D341Med (cell line): Measurements from ENCODE around the gene PHAF1.

Source experiments
- DNase-seq: peaks from one replicate; pipeline ENCODE4 v3.0.0; 2012; ENCODE audit warnings: low spot score

The PHAF1 gene

DNA sequence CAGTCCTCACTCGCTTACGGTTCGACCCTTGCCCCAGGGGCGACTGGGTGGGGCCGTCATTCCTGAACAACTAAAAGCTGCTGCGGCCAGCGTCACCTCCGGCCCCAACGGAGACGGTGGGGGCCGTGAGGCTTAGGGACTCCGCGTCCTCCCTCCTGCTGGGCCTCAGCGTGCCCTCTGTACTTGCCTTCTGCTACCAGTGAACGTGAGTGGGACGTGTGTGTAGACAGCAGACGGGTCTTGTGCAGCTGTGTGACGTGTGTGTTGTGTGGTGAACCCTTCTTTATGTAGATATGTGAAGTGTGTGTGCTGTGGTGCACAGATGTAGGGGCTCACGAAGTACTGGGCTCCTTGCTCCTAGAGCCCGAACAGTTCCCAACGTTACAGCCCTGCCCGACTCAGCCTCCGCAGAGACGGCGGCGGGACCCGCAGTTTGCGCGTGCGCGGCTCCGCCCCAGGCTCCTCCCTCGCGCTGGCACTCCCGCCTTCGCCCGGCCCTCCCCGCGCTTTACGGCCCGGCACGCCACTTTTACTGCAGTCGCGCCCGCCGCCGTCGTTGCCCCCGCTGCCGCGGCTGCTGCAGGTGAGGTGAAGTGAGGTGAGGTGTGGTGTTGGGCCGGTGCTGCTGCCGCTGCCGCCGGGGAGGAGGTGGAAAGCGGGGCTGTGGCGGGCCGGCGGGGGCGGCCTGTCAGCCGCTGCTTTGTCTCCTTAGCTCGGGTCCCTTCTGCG is at the start of gene PHAF1:
PHAF1 (plus strand) TSS at position 535 of the 729 bp plus-strand sequence. CDS start 235 bp downstream, outside the sequence.
- peak; percentile 100 for DNase-seq

DNA sequence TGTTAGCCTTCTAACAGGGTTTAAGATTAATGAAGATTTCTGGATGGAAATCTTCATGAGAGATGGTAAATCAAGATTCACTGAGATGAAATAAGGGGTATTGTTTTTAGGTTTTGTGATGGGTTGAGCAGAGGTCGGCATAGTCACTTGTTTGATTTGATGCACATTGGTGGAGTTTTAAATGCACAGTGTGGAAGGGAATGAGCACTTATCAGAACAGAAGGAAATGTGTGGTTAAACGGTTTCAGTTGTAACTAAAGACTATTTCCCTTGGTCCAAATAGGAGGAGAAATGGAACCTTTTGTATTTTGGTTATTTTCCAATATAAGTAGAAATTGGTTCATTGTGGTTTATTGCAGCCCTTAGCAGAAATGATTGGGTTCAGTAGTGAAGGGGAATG is 46.7 kb upstream of the PHAF1 start:
- no peak for DNase-seq

DNA sequence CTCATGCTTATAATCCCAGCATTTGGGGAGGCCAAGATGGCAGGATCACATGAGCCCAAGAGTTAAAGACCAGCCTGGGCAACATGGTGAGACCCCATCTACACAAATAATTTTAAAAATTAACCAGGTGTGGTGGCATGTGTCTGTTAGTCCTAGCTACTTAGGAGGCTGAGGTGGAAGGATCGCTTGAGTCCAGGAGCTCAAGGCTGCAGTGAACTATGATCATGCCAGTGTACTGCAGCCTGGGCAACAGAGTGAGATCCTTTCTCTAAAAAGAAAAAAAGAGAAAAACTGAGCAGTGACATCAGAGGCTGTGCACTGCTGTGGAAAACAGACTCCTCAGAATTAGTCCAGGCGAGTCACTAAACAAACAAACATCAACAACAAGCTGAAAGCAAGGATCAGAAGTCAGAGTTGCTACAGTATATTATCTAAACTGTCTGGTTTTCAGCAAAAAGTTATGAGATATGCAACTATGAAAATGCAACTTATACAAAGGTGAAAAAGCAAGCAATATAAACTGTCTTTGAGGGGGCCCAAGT is 41.5 kb upstream of the PHAF1 start:
- no peak for DNase-seq

DNA sequence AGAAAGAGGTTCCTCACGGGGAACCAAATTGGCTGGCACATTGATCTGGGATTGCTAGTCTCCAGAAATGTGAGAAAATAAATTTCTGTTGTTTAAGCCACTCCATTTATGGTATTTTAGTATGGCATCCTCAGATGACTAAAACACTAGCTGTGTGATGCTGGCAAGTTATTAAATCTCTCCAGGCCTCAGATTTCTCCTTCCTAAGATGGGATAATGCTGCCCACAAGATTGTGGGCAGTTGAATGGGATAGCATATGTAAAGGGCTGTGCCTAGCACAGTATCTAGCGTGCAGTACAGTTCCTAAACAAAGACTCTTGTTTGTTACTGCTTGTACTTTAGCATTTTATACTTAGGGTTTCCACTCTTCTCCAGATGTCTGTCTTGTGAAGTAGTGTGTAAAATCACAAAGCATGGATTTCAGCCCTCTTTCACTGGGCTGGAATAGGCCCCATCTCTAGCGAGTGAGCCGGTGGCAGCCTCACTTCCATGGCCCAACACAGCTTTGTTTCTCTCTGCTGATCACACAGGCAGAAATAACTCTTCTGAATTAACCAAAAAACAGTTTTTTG is 38.2 kb upstream of the PHAF1 start:
- no peak for DNase-seq

DNA sequence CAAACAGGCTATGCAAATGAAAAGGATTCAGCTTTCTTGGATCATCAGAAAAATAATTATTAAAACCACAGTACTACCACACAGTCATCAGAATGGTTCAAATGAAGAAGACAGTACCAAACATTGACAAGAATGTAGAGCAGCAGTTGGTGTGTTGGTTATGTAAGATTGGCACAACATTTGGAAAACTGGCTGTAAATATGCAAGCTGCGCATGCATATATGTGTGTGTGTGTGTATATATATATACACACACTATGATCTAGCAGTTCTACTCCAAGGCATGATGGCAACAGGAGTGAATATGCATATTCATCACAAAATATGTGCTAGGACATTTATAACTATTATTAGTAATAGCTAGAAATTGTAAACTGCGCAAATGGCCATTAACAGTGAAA is 34.4 kb upstream of the PHAF1 start:
- DNase-seq: no peak

DNA sequence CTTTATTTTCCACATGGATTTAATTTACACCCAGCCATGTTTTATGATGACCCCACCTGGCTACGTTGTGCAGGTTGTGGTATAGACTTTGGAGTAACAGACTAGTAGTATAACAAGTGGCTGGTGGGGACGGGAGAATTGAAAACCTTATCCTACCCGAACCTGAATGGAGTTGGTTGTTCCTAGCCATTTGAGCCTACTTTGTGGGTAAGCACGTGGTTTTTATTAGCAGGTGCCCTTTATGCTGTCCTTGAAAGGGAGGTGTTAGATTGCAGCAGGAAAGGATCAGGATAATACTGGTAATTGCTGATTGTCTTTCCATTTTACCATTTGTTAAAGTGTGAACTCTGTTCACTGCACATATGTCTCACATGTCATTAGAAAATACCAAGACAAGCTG is 31.9 kb upstream of the PHAF1 start:
- no peak for DNase-seq

DNA sequence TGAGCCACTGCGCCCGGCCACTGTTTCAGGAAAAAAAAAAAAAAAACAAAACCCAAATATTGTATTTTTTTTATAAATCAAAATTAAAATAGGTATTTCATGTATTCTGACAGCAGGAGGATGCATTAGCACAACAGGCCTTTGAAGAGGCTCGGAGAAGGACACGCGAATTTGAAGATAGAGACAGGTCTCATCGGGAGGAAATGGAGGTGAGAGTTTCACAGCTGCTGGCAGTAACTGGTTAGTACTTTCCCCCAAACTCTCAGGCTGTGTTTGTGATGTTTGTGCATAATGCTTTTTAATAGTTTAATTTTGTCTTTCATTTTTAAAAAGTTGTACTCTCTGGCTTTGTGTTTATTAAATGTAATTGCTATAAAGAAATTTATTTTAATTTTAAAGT is 27.6 kb upstream of the PHAF1 start:
- no peak for DNase-seq

DNA sequence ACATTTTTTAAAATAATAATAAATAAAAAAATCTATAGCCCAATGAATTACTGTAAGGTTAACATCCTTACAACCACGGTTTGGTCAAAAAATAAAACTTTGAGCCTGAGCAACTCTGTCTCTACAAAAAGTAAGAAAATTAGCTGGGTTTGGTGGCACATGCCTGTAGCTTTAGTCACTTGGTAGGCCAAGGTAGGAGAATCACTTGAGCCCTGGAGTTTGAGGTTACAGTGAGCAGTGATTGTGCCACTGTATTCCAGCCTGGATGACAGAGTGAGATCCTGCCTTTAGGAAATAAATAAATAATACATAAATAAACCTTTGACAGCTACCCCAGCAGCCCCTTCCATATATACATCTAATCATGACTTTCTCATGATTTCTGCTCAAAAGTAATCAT is 26.9 kb upstream of the PHAF1 start:
- DNase-seq: no peak

DNA sequence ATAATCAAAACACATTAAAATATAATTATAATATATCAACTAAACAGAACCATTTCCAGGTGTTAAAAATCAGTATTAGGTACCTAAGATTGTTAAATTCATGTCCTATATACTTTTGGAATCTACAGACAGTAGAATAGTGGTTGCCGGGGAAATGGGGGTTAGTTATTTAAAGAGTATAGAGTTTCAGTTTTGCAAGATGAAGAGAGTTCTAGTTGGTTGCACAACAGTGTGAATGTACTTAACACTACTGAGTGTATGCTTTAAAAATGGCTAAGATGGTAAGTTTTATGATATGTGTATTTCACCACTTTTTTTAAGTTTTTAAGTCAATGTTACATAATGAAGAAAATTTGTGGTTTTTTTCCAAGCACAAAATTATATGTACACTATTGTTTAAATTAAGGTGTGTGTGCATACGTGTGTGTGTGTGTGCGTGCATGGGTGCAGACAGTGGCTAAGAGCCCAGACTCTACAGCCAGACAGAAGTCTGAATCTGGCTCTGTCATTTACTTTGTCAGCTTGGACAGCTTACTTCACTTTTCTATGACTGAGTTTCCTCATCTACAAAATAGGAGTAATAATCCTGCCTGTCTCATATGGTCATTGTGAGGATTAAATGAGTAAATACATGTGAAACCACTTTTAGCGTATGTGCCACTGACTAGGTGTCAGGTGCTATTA is 25.3 kb upstream of the PHAF1 start:
- DNase-seq: no peak

DNA sequence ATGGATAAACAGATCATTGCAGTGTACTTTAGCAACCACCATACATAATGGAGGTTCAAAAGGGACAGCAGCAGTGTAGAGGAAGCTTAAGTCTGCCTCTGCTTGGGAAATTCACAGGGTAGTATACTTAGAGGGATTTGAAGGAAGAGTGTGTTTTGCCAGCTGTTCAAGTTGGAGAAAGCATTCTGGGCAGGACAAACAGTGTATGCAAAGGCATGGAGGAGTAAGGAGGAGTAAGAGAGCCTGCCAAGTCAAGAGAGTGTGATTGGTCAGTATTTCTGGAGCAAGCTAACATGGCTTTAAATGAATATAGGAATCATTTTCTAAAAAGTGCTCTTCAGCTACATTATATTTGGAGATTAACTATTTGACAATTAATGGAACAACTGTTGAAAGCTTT is 22.9 kb upstream of the PHAF1 start:
- no peak for DNase-seq

DNA sequence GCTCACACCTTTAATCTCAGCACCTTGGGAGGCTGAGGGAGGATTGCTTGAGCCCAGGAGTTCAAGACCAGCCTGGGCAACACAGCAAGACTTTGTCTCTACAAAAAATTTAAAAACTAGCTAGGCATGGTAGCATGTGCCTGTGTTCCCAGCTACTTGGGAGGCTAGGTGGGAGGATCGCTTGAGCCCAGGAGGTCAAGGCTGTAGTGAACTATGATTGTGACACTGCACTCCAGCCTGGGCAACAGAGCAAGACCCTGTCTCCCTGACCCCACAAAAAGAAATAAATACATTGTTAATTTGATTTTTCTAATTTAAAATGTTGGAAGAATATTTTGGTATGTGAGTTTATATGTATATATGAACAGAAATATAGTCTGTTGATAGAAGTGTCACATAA is 22.4 kb upstream of the PHAF1 start:
- DNase-seq: no peak

DNA sequence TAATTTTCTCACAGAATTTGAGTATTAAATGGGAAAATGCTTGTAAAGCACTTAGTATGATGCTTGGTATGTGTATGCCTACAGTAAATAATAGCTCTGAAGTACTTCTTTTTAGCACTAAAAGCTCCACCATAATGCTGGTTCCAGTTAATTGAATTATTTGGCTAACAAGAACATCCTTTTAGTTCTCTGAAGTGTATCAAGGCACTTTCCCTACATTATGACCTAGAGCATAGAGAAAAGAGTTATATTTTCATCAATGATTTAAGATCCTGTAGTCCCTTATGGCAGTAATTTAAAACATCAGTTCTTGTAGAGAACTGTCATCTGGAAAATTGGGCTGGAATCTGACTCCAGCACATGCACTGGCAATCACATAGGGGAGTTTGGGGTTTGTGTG is 21.9 kb upstream of the PHAF1 start:
- DNase-seq: no peak

DNA sequence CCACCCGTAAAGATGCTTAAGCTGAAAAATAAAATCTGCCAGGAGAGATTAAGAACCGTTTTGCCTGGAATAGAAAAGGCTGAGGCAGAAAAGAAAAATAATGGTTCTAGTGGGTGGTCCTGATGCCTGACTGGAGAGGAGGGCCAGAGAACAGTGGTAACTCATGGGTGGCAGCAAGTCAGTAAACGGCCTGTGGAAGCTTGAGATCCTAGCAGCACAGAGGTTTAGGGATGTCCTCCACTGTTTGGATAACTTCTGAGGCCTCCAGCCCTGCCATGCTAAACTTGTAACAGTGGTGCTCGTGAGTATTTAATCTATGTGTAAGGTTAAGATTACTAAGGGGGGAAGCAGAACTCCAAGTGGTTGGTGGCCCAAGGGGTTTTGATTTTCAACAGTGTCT is 21.2 kb upstream of the PHAF1 start:
- DNase-seq: peak; percentile 35

DNA sequence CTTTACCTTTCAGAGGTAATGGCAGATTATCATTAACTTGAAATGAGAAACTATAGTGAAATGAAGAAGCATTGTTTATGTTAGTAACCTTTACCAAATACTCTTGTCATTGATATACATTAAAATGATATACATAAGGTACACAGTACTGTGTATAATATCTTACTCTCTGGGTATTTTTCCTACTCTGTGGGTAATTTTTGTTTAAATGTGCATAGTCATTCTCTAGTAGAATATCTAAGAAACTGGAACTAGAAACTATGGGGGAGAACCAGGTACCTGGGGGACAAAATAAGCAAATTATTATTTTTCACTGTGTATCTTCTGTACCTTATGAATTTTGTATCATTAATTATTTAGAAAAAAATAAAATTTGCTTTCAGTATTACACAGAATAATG is 20.6 kb upstream of the PHAF1 start:
- DNase-seq: no peak

DNA sequence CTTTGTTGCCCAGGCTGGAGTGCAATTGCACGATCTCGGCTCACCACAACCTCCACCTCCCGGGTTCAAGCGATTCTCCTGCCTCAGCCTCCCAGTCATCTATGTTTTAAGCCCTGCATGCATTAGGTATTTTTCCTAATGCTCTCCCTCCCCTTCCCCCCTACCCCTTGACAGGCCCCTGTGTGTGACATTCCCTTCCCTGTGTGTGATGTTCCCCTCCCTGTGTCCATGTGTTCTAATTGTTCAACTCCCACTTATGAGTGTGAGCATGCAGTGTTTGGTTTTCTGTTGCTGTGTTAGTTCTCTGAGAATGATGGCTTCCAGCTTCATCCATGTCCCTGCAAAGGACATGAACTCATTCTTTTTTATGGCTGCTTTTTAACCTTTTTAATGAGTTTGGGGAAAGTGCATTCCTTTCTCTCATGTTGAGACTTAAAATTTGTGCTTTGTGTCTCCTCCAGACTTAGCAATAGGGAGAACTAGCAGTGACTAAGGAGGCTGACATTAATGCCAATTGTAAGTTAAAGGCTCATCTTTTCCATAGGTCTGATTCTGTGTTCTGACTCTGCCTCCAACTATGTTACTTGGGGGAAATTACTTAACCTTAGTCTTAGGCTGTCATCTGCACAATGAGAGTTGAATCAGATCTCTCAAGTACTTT is 17.7 kb upstream of the PHAF1 start:
- DNase-seq: no peak

DNA sequence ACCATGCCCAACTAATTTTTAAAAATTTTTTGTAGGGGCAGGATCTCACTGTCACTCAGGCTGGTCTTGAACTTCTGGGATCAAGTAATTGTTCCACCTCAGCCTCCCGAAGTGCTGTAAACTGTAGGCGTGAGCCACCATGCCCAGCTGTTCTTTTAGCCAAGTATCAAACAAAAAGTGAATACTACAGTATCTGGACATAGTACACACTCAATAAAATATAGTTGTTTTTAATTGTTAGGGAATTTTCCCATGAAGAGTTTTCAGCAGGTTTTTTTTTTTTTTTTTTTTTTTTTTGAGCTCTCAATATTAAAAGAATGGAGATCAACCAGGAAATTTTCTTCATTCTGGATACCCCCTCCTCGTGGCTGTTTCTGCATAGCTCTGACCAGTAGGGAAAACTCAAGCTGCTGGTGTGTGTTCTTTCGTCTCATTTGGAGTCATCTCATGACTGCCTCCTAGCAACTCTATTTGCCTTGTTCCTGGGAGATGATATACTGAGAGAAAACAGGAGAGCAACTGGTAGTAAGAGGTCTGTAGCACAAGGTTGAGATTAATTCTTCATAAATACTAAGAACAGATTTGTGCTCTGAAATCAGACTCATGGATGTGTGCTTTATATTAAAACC is 16.5 kb upstream of the PHAF1 start:
- no peak for DNase-seq

DNA sequence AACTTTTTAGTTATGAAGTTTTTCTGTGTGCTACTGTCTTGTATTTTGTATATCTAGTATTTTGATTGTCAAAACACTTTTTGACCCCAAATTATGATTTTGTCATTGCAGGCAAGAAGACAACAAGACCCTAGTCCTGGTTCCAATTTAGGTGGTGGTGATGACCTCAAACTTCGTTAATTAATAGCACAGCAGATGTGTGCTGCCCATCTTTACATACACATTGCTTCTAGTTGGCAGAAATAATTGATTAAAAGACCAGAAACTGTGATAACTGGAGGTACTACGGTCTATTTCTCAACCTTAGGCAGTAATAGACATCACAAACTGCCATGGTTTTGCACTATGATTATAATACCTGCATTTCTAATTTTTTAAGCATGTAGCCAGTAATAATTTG is 11.1 kb upstream of the PHAF1 start:
- no peak for DNase-seq

DNA sequence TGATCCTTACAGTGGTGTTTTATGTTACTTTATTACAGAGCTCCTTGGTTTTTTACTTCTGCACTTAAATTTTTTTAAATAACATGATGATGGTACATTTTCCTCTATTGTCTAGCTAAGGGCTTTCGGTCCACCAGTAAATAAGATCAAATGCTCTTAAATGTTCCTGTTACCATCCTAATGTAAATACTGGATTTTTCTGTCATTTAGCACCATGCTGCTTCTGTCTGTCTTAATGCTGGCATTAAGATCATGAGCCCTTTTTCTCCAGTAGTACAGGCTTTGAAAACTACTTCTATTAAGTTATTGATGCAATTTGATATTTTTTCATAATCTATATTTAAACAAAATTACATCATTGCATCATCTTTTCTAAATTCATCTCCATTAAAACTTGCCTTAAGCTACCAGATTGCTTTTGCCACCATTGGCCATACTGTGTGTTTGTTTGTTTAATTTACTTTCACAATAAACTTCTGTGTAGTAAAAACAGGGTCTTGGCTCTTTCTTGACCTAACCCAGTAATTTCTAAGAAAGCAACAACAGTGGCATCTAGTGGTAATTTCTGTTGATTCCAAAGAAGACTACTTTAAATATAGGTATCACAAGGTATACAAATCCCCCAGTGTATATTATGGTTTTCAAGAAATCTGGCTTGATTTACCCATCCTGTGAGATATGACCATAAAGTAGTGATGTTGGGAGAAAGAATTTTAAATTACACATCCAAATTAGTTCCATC is 9.0 kb upstream of the PHAF1 start:
- no peak for DNase-seq

DNA sequence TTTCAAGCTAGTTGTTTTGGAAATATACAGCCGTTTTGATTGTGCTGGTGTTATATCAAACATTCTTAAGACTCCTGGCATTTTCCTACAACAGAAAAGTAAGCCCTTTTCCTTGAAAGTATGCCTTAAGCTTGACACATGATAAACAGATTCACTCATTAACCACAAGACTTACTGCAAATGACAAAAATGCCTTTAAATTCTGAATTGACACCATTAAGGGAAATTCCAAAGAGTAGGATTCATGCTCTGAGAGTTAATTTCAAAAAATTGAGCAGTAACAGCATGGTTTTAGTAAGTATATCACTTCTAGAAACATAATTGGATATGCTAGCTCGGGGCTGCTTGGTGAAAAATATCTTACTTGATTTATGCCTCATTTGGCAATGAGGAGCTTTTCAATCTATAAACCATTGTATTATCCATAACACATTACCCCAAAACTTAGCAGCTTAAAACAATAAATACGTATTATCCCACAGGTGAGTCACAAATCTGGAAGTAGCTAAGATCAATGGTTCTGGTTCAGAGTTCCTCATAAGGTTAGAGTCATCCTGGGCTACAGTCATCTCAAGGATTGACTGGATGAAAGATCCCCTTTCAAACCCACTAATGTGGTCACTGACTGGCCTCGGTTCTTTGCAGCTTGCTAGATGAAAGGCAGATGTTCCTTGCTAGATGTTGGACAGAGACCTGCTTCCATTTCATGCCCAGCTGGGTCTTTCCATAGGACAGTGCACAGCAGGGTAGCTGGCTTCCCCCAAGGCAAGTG is 8.2 kb upstream of the PHAF1 start:
- no peak for DNase-seq

DNA sequence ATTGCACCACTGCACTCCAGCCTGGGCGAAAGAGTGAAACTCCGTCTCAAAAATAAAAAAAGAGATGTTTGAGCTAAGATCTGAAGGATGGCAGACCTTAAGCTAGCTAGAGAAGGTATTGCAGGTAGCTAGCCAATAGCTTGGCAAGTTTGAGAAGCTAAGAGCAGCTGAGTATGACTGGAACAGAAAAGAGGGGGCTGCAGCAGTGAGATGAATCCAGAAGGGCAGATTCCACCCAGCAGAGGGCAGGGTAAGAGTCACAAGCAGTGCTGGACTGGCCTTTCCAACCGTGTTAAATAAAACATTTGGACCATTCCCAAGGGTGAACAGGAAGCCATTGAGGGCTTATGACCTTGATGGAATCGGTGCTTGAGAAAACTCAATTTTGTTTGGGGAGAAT is 5.7 kb upstream of the PHAF1 start:
- DNase-seq: peak; percentile 51

DNA sequence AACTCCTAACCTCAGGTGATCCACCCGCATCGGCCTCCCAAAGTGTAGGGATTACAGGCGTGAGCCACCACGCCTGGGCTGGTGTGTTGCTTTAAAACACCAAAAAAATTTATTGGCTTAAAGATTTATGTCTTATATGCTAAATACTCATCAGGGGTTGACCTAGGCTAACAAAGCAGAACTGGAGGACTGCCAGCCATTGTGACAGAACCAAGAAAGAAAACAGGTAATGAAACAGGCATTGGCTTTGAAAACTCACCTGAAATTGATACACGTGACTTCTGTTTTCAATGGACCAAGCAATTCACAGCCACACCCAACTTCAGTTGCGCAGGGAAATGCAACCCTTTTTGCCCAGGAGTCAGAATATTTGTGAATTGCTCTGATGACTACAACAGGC is 4.9 kb upstream of the PHAF1 start:
- DNase-seq: no peak
